GM23248 (cell line): ENCODE data around the gene MACROD2. TPM values are rescaled to one million over a fixed set of nuclear protein-coding genes. Genes with fewer than 3 reads are reported as not detected.

Source experiments
- DNase-seq: peaks from one replicate; pipeline ENCODE4 v3.0.0-alpha.2; 2015
- H2AFZ ChIP-seq: fragments of 200-600 bp; sonication (generic); 2 replicates; pipeline ENCODE4 v1.6.1; 2016; ENCODE audit warnings: antibody characterized with exemption
- H3F3A ChIP-seq: fragments of 200-600 bp; sonication (generic); 2 replicates; pipeline ENCODE4 v1.6.1; 2016; ENCODE audit warnings: mild to moderate bottlenecking, antibody characterized with exemption, mixed run types; ENCODE audit not compliant: insufficient read depth
- H3K27ac ChIP-seq: fragments of 200-600 bp; sonication (generic); 2 replicates; pipeline ENCODE4 v1.5.1; 2016; ENCODE audit warnings: mild to moderate bottlenecking
- H3K27me3 ChIP-seq: fragments of 200-600 bp; sonication (generic); replicated peaks from 2 replicates; pipeline ENCODE4 v1.6.1; 2016; ENCODE audit warnings: mild to moderate bottlenecking; ENCODE audit not compliant: insufficient read depth
- H3K36me3 ChIP-seq: fragments of 200-600 bp; sonication (generic); 2 replicates; pipeline ENCODE4 v1.6.1; 2016; ENCODE audit warnings: low read depth, mild to moderate bottlenecking
- H3K4me1 ChIP-seq: fragments of 200-600 bp; sonication (generic); 2 replicates; pipeline ENCODE4 v1.6.1; 2016; ENCODE audit warnings: mild to moderate bottlenecking; ENCODE audit not compliant: insufficient read depth
- H3K4me2 ChIP-seq: fragments of 200-600 bp; sonication (generic); one replicate; pipeline ENCODE4 v1.6.1; 2016; ENCODE audit warnings: mild to moderate bottlenecking; ENCODE audit not compliant: unreplicated experiment
- H3K4me3 ChIP-seq: fragments of 200-600 bp; sonication (generic); 2 replicates; pipeline ENCODE4 v1.5.1; 2016; ENCODE audit warnings: mild to moderate bottlenecking
- H3K79me2 ChIP-seq: fragments of 200-600 bp; sonication (generic); 2 replicates; pipeline ENCODE4 v1.6.1; 2016; ENCODE audit warnings: mild to moderate bottlenecking; ENCODE audit not compliant: insufficient read depth
- H3K9ac ChIP-seq: fragments of 200-600 bp; sonication (generic); 2 replicates; pipeline ENCODE4 v1.6.1; 2016; ENCODE audit warnings: mild to moderate bottlenecking
- H3K9me2 ChIP-seq: fragments of 200-600 bp; sonication (generic); 2 replicates; pipeline ENCODE4 v1.6.1; 2016; ENCODE audit warnings: mixed run types, mild to moderate bottlenecking, moderate library complexity; ENCODE audit not compliant: insufficient read depth
- H3K9me3 ChIP-seq: fragments of 200-600 bp; sonication (generic); one replicate; pipeline ENCODE4 v1.6.1; 2017; ENCODE audit warnings: low read depth
- H4K20me1 ChIP-seq: fragments of 200-600 bp; sonication (generic); 2 replicates; pipeline ENCODE4 v1.6.0; 2016; ENCODE audit not compliant: insufficient read depth
- EZH2 ChIP-seq: fragments of 200-600 bp; sonication (generic); IDR thresholded peaks from 2 replicates; pipeline ENCODE4 v1.6.1; 2018; ENCODE audit warnings: antibody characterized with exemption, mild to moderate bottlenecking; ENCODE audit not compliant: insufficient read depth, poor library complexity, severe bottlenecking
- EZH2phosphoT487 ChIP-seq: fragments of 200-600 bp; sonication (generic); IDR thresholded peaks from 2 replicates; pipeline ENCODE4 v1.6.1; 2018; ENCODE audit warnings: antibody characterized with exemption, moderate library complexity, mild to moderate bottlenecking, low read depth; ENCODE audit not compliant: insufficient read depth
- WGBS, 2 experiments: methylation state at CpG; one replicate each; pipeline ENCODE4 v1.1.6; 2015 to 2017; ENCODE audit warnings: low lambda C conversion rate in 2 of 2, low coverage in 1 of 2; ENCODE audit errors: missing lambda C conversion rate in 2 of 2; 5-methylcytosine and 5-hydroxymethylcytosine counted together
- in situ Hi-C: fragments of 300-500 bp; cut with MboI; formaldehyde crosslinking; loops from 2 replicates; pipeline ENCODE4 v1.15.0; 2020
- polyA plus RNA-seq: library from polyadenylated mRNA; unstranded; fragments of >200 nt; fragmentation: Nextera tagmentation; extraction: Ambion mirVana; gene quantifications from 2 replicates; pipeline ENCODE4 v1.2.1, GENCODE V29; 2016
- total RNA-seq: library from RNA; depleted of rRNA; stranded (reverse); fragments of >200 nt; shearing (Covaris generic); gene quantifications from 2 replicates; pipeline ENCODE4 v1.2.3, GENCODE V29; 2014

Gene MACROD2
- total and polyA plus RNA-seq, 2 experiments from 2014 or later, result 1.1 to 3.1 TPM

DNA sequence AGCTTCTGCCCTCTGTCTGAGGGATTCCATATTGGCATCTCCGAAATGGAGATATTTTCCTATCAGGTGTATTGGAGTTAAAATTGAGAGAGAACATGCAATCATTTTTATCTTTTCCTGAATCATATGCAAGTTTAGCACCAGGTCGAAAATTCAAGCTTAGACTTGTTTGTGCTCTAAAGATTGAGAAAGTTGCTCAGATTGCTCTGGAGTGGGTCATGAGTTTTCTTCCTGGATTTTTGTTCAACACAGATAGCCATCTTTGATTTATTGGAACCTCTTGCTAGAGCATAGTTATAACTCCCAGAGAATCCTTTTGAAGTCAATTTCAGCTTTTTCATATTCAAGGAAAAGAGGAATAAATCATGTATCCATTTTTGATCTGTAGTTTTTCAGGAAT is 715.6 kb downstream of the MACROD2 start:
- Histone ChIP-seq H3K4me3 (no peak overlapping the region), H4K20me1 (no peaks in the 10 kb centered on the region), H3K27me3 (no peaks in the 10 kb centered on the region), H3K27ac (no peak overlapping the region), H3K4me1 (peaks cover 13% of the 10 kb centered on the region), H3F3A (no peaks in the 10 kb centered on the region), H3K4me2 (no peak overlapping the region), H3K79me2 (no peaks in the 10 kb centered on the region), H3K9ac (no peak overlapping the region), H3K9me3 (no peaks in the 10 kb centered on the region), H3K36me3 (no peaks in the 10 kb centered on the region), H2AFZ (no peak overlapping the region), H3K9me2 (no peaks in the 10 kb centered on the region)
- WGBS, 2 experiments, result 72 to 78% methylated on average over 2 of the region's 2 CpGs
- no peak for DNase-seq
- TF ChIP-seq EZH2 (no peak), EZH2phosphoT487 (no peak)
- in situ Hi-C loops, result no loop called here

GRCh38 chr20:14711652-14712051 is 716.3 kb downstream of the MACROD2 start:
- TF ChIP-seq EZH2phosphoT487 (no peak), EZH2 (no peak)
- Histone ChIP-seq H2AFZ (no peak overlapping the region), H3K79me2 (no peaks in the 10 kb centered on the region), H3K9me2 (no peaks in the 10 kb centered on the region), H3K27ac (no peak overlapping the region), H4K20me1 (no peaks in the 10 kb centered on the region), H3K27me3 (no peaks in the 10 kb centered on the region), H3K4me1 (peaks cover 13% of the 10 kb centered on the region), H3K36me3 (no peaks in the 10 kb centered on the region), H3K4me2 (no peak overlapping the region), H3K9me3 (no peaks in the 10 kb centered on the region), H3K4me3 (no peak overlapping the region), H3F3A (no peaks in the 10 kb centered on the region), H3K9ac (no peak overlapping the region)
- peak; percentile 13 for DNase-seq
- in situ Hi-C loops, result no loop called here
- 89 to 93% methylated on average over 2 of the region's 2 CpGs for WGBS, 2 experiments

- no peaks in the 10 kb centered on the region for H3K27me3 ChIP-seq
- no peak overlapping the region for H3K27ac ChIP-seq
- H3K4me2 ChIP-seq, result peak overlapping the region; percentile 57
- no peak for TF ChIP-seq EZH2
- no peak for TF ChIP-seq EZH2phosphoT487
- H3K9ac ChIP-seq, result no peak overlapping the region
- peak; percentile 41 for DNase-seq
- no peaks in the 10 kb centered on the region for H3F3A ChIP-seq
- 55 to 56% methylated on average over 6 of the region's 6 CpGs for WGBS, 2 experiments
- H2AFZ ChIP-seq, result no peak overlapping the region
- peaks cover 13% of the 10 kb centered on the region for H3K4me1 ChIP-seq
- H3K4me3 ChIP-seq, result no peak overlapping the region
- no peaks in the 10 kb centered on the region for H4K20me1 ChIP-seq
- H3K9me3 ChIP-seq, result no peaks in the 10 kb centered on the region
- H3K9me2 ChIP-seq, result no peaks in the 10 kb centered on the region
- in situ Hi-C loops, result no loop called here
- no peaks in the 10 kb centered on the region for H3K36me3 ChIP-seq
- H3K79me2 ChIP-seq, result no peaks in the 10 kb centered on the region
Measured at GRCh38 chr20:14712302-14712739, 717.0 kb downstream of the MACROD2 start.

DNA sequence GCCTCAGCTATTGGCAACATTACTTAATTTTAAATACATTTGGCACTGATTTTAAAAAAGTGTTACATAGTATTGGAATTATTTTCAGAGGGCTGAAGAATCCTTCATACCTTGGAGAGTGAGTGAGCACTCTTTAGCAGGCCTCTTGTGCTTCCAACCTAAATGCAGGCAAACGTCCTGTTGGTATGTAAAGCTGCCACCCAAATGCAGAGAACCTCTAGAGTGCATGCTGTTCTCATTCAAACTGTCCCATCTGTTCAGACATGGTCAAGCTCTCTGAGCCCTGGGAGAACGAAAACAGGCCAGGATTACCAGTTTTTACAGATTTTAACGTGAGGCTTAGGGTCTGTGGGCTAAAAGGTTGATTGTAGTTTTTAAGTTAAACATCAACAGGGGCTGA is 720.1 kb downstream of the MACROD2 start:
- no peaks in the 10 kb centered on the region for H3K9me3 ChIP-seq
- peaks cover 13% of the 10 kb centered on the region for H3K4me1 ChIP-seq
- H4K20me1 ChIP-seq, result no peaks in the 10 kb centered on the region
- H3K4me2 ChIP-seq, result no peak overlapping the region
- DNase-seq, result no peak
- H3K27ac ChIP-seq, result no peak overlapping the region
- no peak overlapping the region for H3K9ac ChIP-seq
- no peak overlapping the region for H3K4me3 ChIP-seq
- TF ChIP-seq EZH2phosphoT487 (no peak), EZH2 (no peak)
- H3K27me3 ChIP-seq, result no peaks in the 10 kb centered on the region
- H3K79me2 ChIP-seq, result no peaks in the 10 kb centered on the region
- no peaks in the 10 kb centered on the region for H3F3A ChIP-seq
- in situ Hi-C loops, result no loop called here
- no peaks in the 10 kb centered on the region for H3K9me2 ChIP-seq
- 74 to 84% methylated on average over 3 of the region's 3 CpGs for WGBS, 2 experiments
- no peak overlapping the region for H2AFZ ChIP-seq
- H3K36me3 ChIP-seq, result no peaks in the 10 kb centered on the region

GRCh38 chr20:14716351-14716801 is 721.1 kb downstream of the MACROD2 start:
- no peaks in the 10 kb centered on the region for H3K79me2 ChIP-seq
- H3K36me3 ChIP-seq, result no peaks in the 10 kb centered on the region

More at GRCh38 chr20:14716351-14716801, 721.1 kb downstream of the MACROD2 start:
- in situ Hi-C loops, result no loop called here
- Histone ChIP-seq H2AFZ (no peak overlapping the region), H3K9me2 (no peaks in the 10 kb centered on the region), H3K4me2 (no peak overlapping the region), H4K20me1 (no peaks in the 10 kb centered on the region), H3K27ac (no peak overlapping the region), H3F3A (no peaks in the 10 kb centered on the region), H3K4me3 (no peak overlapping the region), H3K27me3 (no peaks in the 10 kb centered on the region), H3K9ac (no peak overlapping the region), H3K4me1 (peaks cover 13% of the 10 kb centered on the region), H3K9me3 (no peaks in the 10 kb centered on the region)
- no peak for DNase-seq
- WGBS, 2 experiments, result 67 to 75% methylated on average over 5 of the region's 5 CpGs
- TF ChIP-seq EZH2phosphoT487 (no peak), EZH2 (no peak)
